ENCODE results near the gene CPXM2.

CPXM2 gene

GRCh38 chr10:123906884-123907652, 15.5 kb upstream of the CPXM2 start:
- TF ChIP-seq REST (IDR thresholded peaks at IDR 0.05; ENCODE audit: insufficient read depth in 1 of 2, low read depth in 2 of 2, low read length in 2 of 2) (no peak), SIN3A (IDR thresholded peaks at IDR 0.05; ENCODE audit: borderline replicate concordance, insufficient read depth, low read length) (no peak), FOXP2 (optimal IDR thresholded peaks at IDR 0.05; ENCODE audit: borderline replicate concordance, extremely low read depth, extremely low read length, insufficient read depth) (no peak), POLR2AphosphoS5 (IDR thresholded peaks at IDR 0.05; ENCODE audit: low read depth, low read length) (no peak), TAF1 (IDR thresholded peaks at IDR 0.05; ENCODE audit: borderline replicate concordance, insufficient read depth, low read length) (no peak)

GRCh38 chr10:123906296-123906695, 14.7 kb upstream of the CPXM2 start:
- TF ChIP-seq FOXP2 (optimal IDR thresholded peaks at IDR 0.05; ENCODE audit: borderline replicate concordance, extremely low read depth, extremely low read length, insufficient read depth) = no peak
- TF ChIP-seq POLR2AphosphoS5 (IDR thresholded peaks at IDR 0.05; ENCODE audit: low read depth, low read length) = no peak
- no peak for TF ChIP-seq SIN3A (IDR thresholded peaks at IDR 0.05; ENCODE audit: borderline replicate concordance, insufficient read depth, low read length)
- no peak for TF ChIP-seq REST (IDR thresholded peaks at IDR 0.05; ENCODE audit: insufficient read depth in 1 of 2, low read depth in 2 of 2, low read length in 2 of 2)
- no peak for TF ChIP-seq TAF1 (IDR thresholded peaks at IDR 0.05; ENCODE audit: borderline replicate concordance, insufficient read depth, low read length)

GRCh38 chr10:123904834-123905409, 13.3 kb upstream of the CPXM2 start:
- no peak for TF ChIP-seq POLR2AphosphoS5 (IDR thresholded peaks at IDR 0.05; ENCODE audit: low read depth, low read length)
- no peak for TF ChIP-seq REST (IDR thresholded peaks at IDR 0.05; ENCODE audit: insufficient read depth in 1 of 2, low read depth in 2 of 2, low read length in 2 of 2)
- TF ChIP-seq SIN3A (IDR thresholded peaks at IDR 0.05; ENCODE audit: borderline replicate concordance, insufficient read depth, low read length) = no peak
- TF ChIP-seq TAF1 (IDR thresholded peaks at IDR 0.05; ENCODE audit: borderline replicate concordance, insufficient read depth, low read length) = no peak
- no peak for TF ChIP-seq FOXP2 (optimal IDR thresholded peaks at IDR 0.05; ENCODE audit: borderline replicate concordance, extremely low read depth, extremely low read length, insufficient read depth)

- TF ChIP-seq FOXP2 (optimal IDR thresholded peaks at IDR 0.05; ENCODE audit: borderline replicate concordance, extremely low read depth, extremely low read length, insufficient read depth) (no peak), TAF1 (IDR thresholded peaks at IDR 0.05; ENCODE audit: borderline replicate concordance, insufficient read depth, low read length) (no peak), REST (IDR thresholded peaks at IDR 0.05; ENCODE audit: insufficient read depth in 1 of 2, low read depth in 2 of 2, low read length in 2 of 2) (no peak), POLR2AphosphoS5 (IDR thresholded peaks at IDR 0.05; ENCODE audit: low read depth, low read length) (no peak), SIN3A (IDR thresholded peaks at IDR 0.05; ENCODE audit: borderline replicate concordance, insufficient read depth, low read length) (no peak)
Measured at GRCh38 chr10:123903621-123904020, 12.0 kb upstream of the CPXM2 start.
